T-helper 1 cell treated with Interleukin-12 subunit alpha and Interleukin-12 subunit beta and Interleukin-4 antibody, amounts not matched to agents 30 μg/mL and 1 μg/mL, for 36 hours (primary cell): ENCODE results near the gene LDHAL6B.

Experiments
- H3K27ac Mint-ChIP-seq: one replicate; pipeline ENCODE4 v1.8.0; 2021; ENCODE audit warnings: mild to moderate bottlenecking, mixed read lengths
- H3K27me3 Mint-ChIP-seq: one replicate; pipeline ENCODE4 v1.8.0; 2021; ENCODE audit warnings: low read depth, mixed read lengths
- H3K36me3 Mint-ChIP-seq: one replicate; pipeline ENCODE4 v1.8.0; 2021; ENCODE audit warnings: low read depth, mixed read lengths
- H3K4me1 Mint-ChIP-seq: one replicate; pipeline ENCODE4 v1.8.0; 2021; ENCODE audit warnings: low read depth, mixed read lengths
- H3K4me3 Mint-ChIP-seq: one replicate; pipeline ENCODE4 v1.8.0; 2021; ENCODE audit warnings: mild to moderate bottlenecking, moderate library complexity, mixed read lengths
- H3K9me3 Mint-ChIP-seq: one replicate; pipeline ENCODE4 v1.8.0; 2021; ENCODE audit warnings: mixed read lengths

The LDHAL6B gene

DNA sequence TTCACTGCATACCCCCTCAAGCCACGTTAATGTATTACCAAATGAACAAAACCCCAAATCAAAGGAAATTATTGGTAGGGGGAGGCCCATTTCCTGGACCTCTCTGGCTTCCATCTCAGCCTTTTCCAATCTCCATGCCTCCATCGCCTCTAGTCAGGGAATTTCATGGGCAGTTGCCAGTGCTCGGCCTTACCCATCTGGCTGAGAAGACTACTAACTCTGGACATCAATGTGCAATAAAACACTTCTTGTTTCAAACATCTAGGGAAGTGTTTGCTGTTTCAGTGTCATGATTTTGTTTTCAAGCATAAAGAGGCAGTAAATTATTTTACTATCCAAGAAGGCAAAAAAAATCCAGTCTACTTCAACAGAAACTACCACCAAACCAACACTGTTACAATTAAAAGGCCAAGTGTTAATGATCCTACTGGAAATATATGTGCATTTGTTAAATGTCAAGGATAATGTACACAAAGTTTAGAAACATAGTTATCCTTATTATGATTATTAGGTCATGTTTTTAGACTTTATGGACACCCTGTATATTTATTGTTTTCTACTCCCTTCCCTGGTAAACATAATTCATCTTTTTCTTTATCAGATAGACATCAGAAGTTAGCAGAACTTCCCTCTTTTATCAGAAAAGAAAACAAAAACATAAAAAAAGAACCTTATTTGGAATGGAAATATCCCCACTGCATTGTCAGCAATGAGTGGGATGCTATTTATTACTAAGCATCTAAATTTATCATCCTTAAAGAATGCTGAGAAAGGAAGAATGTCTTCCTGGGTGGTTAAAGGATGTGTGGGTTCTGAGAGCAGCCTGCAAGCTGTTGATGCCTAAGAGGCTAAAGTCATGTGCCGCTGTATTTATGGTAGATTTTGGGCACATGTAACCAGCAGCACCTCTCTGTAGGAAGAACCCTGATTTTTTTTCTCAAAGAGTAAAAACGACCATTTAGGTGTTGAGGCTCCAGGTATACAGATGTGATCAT is 15.2 kb downstream of the LDHAL6B start:
- Mint-ChIP-seq H3K9me3 (no peaks in the 10 kb centered on the region), H3K4me1 (peaks cover under 1% of the 10 kb centered on the region), H3K27me3 (no peaks in the 10 kb centered on the region), H3K27ac (no peak overlapping the region), H3K36me3 (peaks cover 16% of the 10 kb centered on the region), H3K4me3 (no peak overlapping the region)

DNA sequence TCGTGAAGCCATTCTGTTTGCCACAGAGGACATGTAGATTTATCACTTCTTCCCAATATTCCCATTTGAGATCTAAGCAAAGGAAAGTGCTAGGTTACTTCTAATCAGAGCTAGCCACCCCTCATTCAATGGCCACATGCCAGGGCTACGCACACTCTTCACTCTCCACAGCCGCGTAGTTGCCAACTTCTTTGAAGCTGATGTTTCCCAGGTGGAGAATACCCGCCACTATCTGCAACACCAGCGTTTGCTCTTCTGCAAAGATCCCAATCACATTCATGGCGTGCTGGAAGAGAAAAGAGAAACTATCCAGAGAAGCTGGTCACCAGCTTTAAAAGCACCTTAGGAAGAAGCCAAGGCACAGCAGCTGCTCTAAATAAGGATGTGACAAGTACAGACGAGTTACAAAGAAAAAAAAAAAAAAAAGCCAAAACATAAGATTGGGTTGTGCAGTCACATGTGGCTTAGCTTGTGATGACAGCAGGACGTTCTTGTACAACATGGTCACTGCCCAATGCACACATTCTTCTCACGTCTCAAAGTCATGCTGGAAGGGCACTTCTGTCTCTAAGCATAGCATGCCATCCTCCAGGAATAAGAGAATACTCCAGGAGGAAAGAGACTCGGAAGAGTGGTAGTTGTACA is 16.4 kb downstream of the LDHAL6B start:
- no peaks in the 10 kb centered on the region for H3K9me3 Mint-ChIP-seq
- peaks cover 4% of the 10 kb centered on the region for H3K4me1 Mint-ChIP-seq
- H3K27ac Mint-ChIP-seq: no peak overlapping the region
- no peak overlapping the region for H3K4me3 Mint-ChIP-seq
- no peaks in the 10 kb centered on the region for H3K27me3 Mint-ChIP-seq
- H3K36me3 Mint-ChIP-seq: peaks cover 18% of the 10 kb centered on the region

DNA sequence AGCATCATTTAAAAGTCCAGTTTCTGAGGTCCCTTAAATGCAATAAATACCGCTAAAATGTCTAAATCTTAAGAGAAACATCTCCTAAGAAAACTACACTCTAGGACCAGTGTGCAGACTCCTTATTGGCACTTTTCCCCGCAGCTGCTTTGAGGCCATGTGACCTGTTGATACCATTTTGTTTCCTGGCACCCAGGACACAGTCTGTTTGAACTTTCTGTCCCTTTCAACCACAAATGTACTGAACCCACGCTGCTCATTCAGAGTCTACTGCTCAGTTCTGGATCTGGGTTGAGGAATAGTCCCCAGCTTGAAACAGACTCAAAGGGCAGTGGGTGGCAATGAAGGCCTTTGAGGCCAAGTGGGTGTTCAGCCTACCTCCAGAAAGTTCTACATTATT is 17.1 kb downstream of the LDHAL6B start:
- Mint-ChIP-seq H3K27me3 (no peaks in the 10 kb centered on the region), H3K27ac (no peak overlapping the region), H3K9me3 (no peaks in the 10 kb centered on the region), H3K36me3 (peaks cover 13% of the 10 kb centered on the region), H3K4me3 (no peak overlapping the region), H3K4me1 (peaks cover 4% of the 10 kb centered on the region)

DNA sequence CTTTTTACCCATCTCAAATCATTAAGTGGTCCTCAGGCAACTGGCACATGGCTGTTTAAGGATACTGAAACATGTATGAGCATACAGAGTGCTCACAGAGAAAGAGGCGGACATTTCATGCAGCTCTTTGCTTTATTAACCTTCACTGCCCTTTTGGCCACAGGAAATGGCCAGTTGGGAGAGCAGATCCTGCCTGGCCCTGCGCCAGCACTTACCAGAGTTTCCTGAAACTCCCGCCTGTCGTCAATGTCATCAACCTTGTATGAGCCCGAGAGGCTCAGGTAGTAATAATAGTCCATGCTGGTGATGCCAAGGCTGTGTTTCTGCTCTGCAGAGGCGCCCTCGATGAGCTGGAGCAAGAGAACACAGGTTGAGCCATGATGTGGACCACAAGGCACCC is 17.8 kb downstream of the LDHAL6B start:
- Mint-ChIP-seq H3K36me3 (peaks cover 13% of the 10 kb centered on the region), H3K4me1 (peaks cover 4% of the 10 kb centered on the region), H3K9me3 (no peaks in the 10 kb centered on the region), H3K27ac (no peak overlapping the region), H3K27me3 (no peaks in the 10 kb centered on the region), H3K4me3 (no peak overlapping the region)

DNA sequence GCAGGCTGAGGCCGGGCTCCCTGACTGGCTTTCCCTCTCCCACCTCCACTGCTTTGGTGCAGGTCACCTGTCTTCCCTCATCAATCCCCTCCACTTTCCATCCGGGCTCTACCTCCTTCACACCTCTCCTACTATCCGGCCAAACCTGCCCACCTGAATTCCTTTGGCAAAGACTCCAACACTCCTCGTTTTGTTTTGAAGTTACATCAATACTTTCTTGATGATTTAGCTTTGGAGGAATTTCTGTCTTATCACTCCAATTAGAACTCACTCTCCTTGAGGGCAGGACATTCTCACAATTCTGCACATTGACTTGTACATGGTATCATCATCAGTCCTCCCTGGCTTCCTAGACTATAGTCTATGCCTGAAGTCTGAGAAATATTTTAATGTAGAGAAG is 20.4 kb downstream of the LDHAL6B start:
- peaks cover 4% of the 10 kb centered on the region for H3K4me1 Mint-ChIP-seq
- no peaks in the 10 kb centered on the region for H3K9me3 Mint-ChIP-seq
- no peak overlapping the region for H3K27ac Mint-ChIP-seq
- H3K36me3 Mint-ChIP-seq: peaks cover 11% of the 10 kb centered on the region
- no peaks in the 10 kb centered on the region for H3K27me3 Mint-ChIP-seq
- no peak overlapping the region for H3K4me3 Mint-ChIP-seq

DNA sequence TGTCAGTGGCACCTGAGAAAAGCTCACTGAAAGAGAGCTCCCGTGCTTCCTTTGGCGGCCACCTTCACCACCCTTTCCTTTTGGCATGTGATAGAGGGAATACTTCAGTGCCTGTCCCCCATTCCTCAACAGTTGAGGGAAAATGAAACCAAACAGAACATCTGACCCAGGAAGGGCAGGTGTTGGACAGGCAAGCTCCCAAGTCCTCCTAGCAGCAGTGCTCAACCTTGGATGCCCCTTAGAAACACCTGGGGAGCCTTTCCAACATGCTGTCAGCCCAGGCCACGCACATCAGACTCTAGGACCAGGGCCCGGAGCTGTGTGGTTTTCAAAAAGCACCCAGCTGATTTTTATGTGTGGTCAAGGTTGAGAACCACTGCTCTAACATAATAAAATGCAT is 22.4 kb downstream of the LDHAL6B start:
- Mint-ChIP-seq H3K4me3 (no peak overlapping the region), H3K27ac (no peak overlapping the region)

DNA sequence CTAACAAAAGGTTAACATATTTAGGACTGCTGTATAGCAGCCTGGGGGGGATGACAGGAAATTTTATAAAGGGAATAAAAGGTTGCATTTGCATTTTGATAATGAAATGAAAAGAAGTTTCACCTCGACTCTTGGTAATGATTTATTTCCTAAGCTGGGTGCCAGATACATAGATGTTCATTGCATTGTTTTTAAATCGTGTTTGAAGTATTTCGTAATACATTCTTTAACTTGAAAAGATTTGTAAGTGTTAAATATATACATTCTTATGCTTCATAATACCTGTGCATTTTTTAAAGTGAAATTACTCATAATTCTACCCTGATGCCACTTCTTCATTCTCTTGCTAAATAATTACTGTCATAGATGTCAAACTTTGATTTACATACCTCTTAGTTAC is 22.8 kb downstream of the LDHAL6B start:
- Mint-ChIP-seq H3K27ac (no peak overlapping the region), H3K9me3 (no peaks in the 10 kb centered on the region), H3K4me3 (no peak overlapping the region), H3K4me1 (peaks cover 6% of the 10 kb centered on the region), H3K36me3 (peaks cover 6% of the 10 kb centered on the region), H3K27me3 (no peaks in the 10 kb centered on the region)

More for the DNA sequence above, 22.4 kb downstream of the LDHAL6B start:
- H3K36me3 Mint-ChIP-seq: peaks cover 7% of the 10 kb centered on the region
- H3K9me3 Mint-ChIP-seq: no peaks in the 10 kb centered on the region
- H3K4me1 Mint-ChIP-seq: peaks cover 6% of the 10 kb centered on the region
- H3K27me3 Mint-ChIP-seq: no peaks in the 10 kb centered on the region

DNA sequence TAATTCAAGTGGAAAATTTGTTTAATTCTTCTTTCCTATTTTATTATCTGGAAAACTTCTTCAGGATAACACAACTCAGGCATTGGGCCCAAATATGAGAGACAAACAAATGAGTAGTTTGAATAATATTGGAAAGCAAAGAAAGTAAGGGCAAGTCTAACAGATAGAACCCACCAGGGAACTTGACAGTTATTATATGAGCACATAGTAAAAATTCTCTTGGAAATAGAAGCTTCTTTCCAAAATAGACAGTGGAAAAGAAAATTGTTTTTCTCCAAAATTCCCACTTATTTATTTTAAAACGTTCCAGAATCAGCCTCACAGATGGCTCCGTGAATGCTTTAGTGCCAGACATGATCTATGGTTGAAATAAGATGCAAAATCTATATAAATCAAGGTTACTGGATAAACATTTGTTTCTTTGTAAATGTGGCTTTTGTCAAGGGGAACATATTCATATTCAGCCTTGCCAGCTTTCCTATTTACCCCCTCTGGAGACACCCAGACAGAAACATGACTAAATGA is 23.9 kb downstream of the LDHAL6B start:
- no peak overlapping the region for H3K27ac Mint-ChIP-seq
- no peaks in the 10 kb centered on the region for H3K9me3 Mint-ChIP-seq
- no peaks in the 10 kb centered on the region for H3K27me3 Mint-ChIP-seq
- no peak overlapping the region for H3K4me3 Mint-ChIP-seq
- H3K36me3 Mint-ChIP-seq: peaks cover 8% of the 10 kb centered on the region
- peaks cover 6% of the 10 kb centered on the region for H3K4me1 Mint-ChIP-seq

DNA sequence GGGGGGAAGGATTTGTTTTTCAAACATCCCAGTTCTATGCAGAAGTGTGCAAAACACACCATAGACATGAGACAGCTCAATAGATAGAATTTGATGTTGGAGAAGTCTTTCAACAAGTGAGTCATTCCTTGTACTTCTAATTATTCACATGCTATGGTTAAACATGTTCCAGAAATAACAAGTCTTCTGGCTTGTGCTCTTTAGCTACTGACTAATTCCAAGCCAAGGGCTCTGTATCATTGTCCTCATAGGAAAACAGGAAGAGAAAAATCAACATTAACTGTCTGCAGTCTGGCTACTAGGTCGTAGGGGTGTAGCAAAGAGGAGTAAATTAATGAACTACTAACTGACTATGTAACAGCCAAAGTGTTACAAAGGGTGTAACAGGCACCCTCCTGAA is 25.8 kb downstream of the LDHAL6B start:
- Mint-ChIP-seq H3K27ac (no peak overlapping the region), H3K9me3 (no peaks in the 10 kb centered on the region), H3K36me3 (peaks cover 5% of the 10 kb centered on the region), H3K27me3 (no peaks in the 10 kb centered on the region), H3K4me1 (peaks cover 2% of the 10 kb centered on the region), H3K4me3 (no peak overlapping the region)

DNA sequence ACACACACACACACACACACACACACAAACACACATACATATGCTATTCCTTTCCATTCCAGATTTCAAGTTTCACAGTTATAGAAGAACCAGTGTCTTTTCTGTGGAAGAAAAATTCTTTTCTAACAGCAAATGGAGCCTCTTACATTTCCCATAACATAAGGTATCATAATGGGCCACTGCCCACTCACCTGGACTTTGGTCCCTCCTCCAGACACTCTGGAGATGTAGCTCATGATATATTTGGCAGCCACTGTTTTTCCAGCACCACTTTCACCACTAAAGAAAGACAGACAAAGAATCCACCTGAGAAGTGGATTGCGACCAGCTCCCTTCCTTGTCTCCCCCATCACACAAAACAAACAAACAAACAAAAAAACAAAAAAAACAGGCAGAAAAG is 29.8 kb downstream of the LDHAL6B start:
- Mint-ChIP-seq H3K4me3 (no peak overlapping the region), H3K4me1 (peaks cover 2% of the 10 kb centered on the region), H3K36me3 (peaks cover 5% of the 10 kb centered on the region), H3K27ac (no peak overlapping the region), H3K27me3 (no peaks in the 10 kb centered on the region), H3K9me3 (no peaks in the 10 kb centered on the region)

DNA sequence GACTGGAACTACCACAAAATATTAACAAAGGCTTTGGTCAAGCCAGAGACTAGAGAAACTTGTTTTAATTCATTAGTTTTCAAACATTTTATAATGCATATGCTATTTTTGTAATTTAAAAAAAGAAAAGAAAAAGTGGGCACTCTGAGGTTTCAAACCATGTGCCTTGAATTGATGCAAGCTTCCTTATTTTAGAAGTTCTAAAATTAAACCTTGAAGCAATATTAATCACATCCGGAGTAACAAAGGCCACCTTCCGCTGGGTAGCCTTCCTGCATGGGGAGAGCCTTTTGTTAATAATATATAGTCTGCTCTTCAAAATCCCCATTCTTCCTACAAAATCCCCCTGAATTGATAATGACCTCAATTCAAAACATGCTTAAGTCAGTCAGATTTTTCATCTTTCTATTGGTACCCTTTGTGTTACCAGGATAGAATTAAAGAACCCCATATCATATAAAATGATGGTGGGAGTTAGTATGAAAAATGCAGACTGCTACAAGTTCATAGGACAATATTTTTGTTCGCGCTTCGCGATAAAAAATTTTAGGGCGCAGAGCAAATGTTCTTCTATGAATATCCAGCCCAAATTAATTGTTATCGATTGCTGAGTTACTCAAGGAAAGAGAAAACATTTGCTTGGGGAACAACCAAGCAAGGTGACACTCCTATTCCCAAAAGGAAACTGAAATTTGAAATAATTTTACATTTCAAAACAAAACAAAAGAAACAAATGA is 30.6 kb downstream of the LDHAL6B start:
- no peak overlapping the region for H3K4me3 Mint-ChIP-seq
- H3K27ac Mint-ChIP-seq: no peak overlapping the region
- H3K27me3 Mint-ChIP-seq: no peaks in the 10 kb centered on the region
- H3K36me3 Mint-ChIP-seq: peaks cover 5% of the 10 kb centered on the region
- H3K4me1 Mint-ChIP-seq: peaks cover 2% of the 10 kb centered on the region
- H3K9me3 Mint-ChIP-seq: no peaks in the 10 kb centered on the region

DNA sequence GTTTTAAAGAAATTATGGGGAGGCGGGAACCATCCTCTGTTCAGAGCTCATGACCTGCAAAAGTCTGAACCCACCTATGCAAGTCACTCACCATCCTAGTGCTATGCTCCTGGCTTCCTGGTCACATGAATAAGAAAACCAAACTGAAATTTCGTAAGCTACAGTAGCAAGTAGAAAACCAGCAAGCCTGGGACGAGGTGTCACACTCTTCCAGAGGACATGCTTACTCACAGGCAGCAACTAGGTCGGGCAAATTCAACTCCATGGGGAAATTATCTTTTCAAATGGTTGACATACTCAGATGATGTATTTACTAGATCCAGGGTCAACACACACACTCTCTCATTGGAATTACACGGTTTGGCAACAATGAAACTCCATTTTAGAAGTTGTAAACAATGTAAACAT is 31.3 kb downstream of the LDHAL6B start:
- Mint-ChIP-seq H3K4me3 (no peak overlapping the region), H3K27me3 (no peaks in the 10 kb centered on the region), H3K9me3 (no peaks in the 10 kb centered on the region), H3K27ac (no peak overlapping the region), H3K36me3 (peaks cover 3% of the 10 kb centered on the region), H3K4me1 (no peaks in the 10 kb centered on the region)

DNA sequence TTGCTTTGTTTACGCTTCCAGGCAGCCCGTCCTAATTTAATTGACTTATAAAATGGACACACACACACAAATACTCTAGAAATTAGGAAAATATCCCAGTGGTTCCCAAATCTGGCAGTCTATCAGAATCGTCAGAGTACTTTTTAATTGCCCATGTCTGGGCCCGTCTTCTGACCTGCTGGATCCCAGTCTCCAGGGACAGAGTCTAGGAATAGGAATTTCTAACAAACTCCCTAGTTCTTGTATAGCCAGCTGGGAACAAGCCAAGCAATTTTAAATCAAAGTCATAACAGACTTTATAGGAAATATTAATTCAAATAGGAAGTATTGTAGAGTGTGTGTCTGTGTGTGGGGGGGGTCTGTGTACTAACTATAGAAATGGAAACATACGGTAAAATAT is 33.4 kb downstream of the LDHAL6B start:
- H3K4me3 Mint-ChIP-seq: no peak overlapping the region
- no peaks in the 10 kb centered on the region for H3K27me3 Mint-ChIP-seq
- H3K9me3 Mint-ChIP-seq: no peaks in the 10 kb centered on the region
- peaks cover 2% of the 10 kb centered on the region for H3K36me3 Mint-ChIP-seq
- H3K4me1 Mint-ChIP-seq: peaks cover 4% of the 10 kb centered on the region
- no peak overlapping the region for H3K27ac Mint-ChIP-seq

DNA sequence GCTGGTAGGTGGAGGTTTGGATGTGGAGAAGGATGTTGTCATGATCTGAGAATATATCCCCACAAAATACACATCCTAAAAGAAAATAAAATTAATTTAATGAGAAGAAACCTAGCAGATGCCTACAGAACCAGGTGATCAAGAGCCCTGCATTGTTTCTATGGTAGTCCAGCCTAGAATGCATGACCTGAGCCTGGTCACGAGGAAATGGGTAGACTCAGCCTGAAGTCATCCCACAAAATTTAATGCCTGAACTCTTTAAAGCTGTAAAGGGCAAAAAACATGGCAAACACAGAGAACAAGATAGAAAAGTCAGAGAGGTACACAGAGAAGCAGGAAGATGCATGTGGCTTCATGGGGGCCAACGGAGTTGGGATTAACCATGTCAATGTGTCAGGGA is 36.0 kb downstream of the LDHAL6B start:
- Mint-ChIP-seq H3K36me3 (no peaks in the 10 kb centered on the region), H3K4me1 (peaks cover 9% of the 10 kb centered on the region), H3K27ac (no peak overlapping the region), H3K4me3 (no peak overlapping the region), H3K9me3 (no peaks in the 10 kb centered on the region), H3K27me3 (no peaks in the 10 kb centered on the region)
